Uterus (tissue), 4 donors: ENCODE results near the gene CCS. TPM values are rescaled to one million over a fixed set of nuclear protein-coding genes. Genes with fewer than 3 reads are reported as not detected.
"Not testable (repeated sequence)": the region's sequence is repeated elsewhere in the genome, so short reads cannot be mapped to it uniquely, and the experiment has no call there.

ENCODE experiments used
- DNase-seq, 2 donors: peaks; one replicate each; pipeline ENCODE4 v3.0.0-alpha.2; 2019 to 2020
- H3K27ac ChIP-seq, 2 donors: fragments of 200-600 bp; sonication (generic); 1 replicate in 1 of 2; 2 replicates in 1 of 2; pipeline ENCODE4 v1.5.1; 2016 to 2018
- H3K27me3 ChIP-seq, 2 donors: fragments of 200-600 bp; sonication (generic); one replicate each; pipeline ENCODE4 v1.5.1; 2018 to 2019; ENCODE audit warnings: control low read depth in 1 of 2
- H3K36me3 ChIP-seq, 2 donors: fragments of 200-600 bp; sonication (generic); one replicate each; pipeline ENCODE4 v1.5.1; 2019; ENCODE audit warnings: control low read depth in 1 of 2
- H3K4me1 ChIP-seq, 2 donors: fragments of 200-600 bp; sonication (generic); one replicate each; pipeline ENCODE4 v1.5.1; 2018 to 2019; ENCODE audit warnings: control low read depth in 1 of 2
- H3K4me3 ChIP-seq, 2 donors: fragments of 200-600 bp; sonication (generic); 1 replicate in 1 of 2; 2 replicates in 1 of 2; pipeline ENCODE4 v1.5.1; 2018 to 2019; ENCODE audit warnings: mild to moderate bottlenecking in 1 of 2
- H3K9me3 ChIP-seq, 2 donors: fragments of 200-600 bp; sonication (generic); one replicate each; pipeline ENCODE4 v1.5.1; 2019; ENCODE audit warnings: control low read depth in 1 of 2
- POLR2A ChIP-seq, 2 donors: fragments of 450-650 bp; IDR thresholded peaks; one replicate each; pipeline ENCODE4 v1.6.1; 2016; ENCODE audit warnings: antibody characterized with exemption in 2 of 2, mild to moderate bottlenecking in 1 of 2, moderate library complexity in 1 of 2
- intact Hi-C: fragments of 100-400 bp; cut with DNase I; formaldehyde crosslinking; loops from one replicate; pipeline ENCODE4 v1.15.1; 2023; ENCODE audit warnings: low total_unique reads
- total RNA-seq, 4 donors: library from RNA; depleted of rRNA in 3 of 4; stranded (reverse); fragments of >200 nt in 3 of 4; gene quantifications; one replicate each; pipeline versions ENCODE4 v1.1.0 to v1.2.4, GENCODE V29; 2014 to 2023
- TF ChIP-seq, protein P1 (sequence below), 4 experiments: fragments of 200-600 bp in 2 of 4; fragments of 450-650 bp in 2 of 4; sonication (generic) in 2 of 4; IDR thresholded peaks; one replicate each; pipeline ENCODE4 v1.5.1; 2016 to 2019; ENCODE audit warnings: antibody characterized with exemption in 4 of 4, mild to moderate bottlenecking in 2 of 4, moderate library complexity in 1 of 4
- donor health status: DM: yes; HTN: yes; CAD: no.

Gene CCS
- total RNA-seq, 4 donors from 2014 or later: 13.5 to 52.0 (median 42.9) TPM

DNA sequence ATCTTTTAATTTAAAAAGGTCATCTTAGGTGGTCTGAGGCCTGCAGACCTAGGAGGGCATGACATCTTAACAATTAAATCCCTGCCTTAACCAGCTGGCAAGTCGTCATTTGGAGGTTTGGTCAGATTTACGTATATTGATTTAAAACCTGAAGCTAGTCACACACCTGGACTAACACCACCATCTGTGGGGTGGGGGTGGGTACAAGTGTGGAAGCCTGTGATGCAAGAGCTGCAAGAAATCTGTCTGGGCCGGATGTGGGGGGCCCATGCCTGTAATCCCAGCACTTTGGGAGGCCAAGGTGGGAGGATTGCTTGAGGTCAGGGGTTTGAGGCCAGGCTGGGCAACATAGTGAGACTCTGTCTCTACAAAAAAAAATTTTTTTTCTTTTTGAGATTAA, 11.7 kb upstream of the CCS start:
- Histone ChIP-seq H3K27ac (no peak overlapping the region), H3K4me1 (no peaks in the 10 kb centered on the region), H3K4me3 (no peak overlapping the region), H3K27me3 (no peaks in the 10 kb centered on the region), H3K9me3 (no peaks in the 10 kb centered on the region), H3K36me3 (no peaks in the 10 kb centered on the region)
- TF ChIP-seq POLR2A (IDR thresholded peaks at IDR 0.05): no peak
- intact Hi-C loops: no loop called here
- no peak for DNase-seq

DNA sequence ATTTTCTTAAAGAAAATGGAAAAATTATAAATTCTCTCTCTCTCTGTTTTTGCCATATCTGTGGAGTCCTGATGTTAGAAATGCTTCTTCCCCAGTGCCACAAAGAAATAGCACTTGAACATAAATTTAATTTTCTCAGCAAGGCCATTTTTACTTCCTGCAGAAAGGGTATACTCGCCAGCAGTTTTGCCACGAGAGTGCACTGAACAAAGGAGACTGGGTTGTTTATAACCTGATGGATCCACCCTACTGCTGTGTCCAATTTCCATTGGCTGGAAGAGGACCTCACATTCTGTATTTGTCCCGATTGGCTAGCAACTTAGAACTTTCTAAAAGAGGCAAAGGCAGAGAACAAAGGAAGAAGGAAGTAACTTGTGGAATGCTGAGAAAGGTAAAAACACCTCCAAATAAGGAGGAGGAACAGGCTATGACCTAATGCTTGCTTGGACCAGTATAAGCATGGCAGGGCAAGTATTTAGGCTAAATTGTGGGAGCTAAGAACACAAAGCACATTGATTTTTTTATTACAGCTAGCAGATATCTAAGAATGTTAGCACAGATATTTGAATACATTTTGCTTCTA, 10.3 kb upstream of the CCS start:
- H3K27ac ChIP-seq, intact Hi-C loops, DNase-seq, H3K4me1 ChIP-seq, H3K27me3 ChIP-seq, H3K4me3 ChIP-seq, H3K36me3 ChIP-seq, H3K9me3 ChIP-seq: not testable (repeated sequence)

DNA sequence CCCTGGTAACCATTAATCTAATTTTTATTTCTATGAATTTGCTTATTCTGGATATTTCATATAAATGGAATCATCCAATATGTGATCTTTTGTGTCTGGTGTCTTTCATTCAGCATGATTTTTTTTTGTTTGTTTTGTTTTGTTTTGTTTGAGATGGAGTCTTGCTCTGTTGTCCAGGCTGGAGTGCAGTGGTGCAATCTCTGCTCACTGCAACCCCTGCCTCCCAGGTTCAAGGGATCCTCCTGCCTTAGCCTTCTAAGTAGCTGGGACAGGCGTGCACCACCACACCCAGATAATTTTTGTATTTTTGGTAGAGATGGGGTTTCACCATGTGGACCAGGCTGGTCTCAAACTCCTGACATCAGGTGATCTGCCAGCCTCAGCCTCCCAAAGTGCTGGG, 7.5 kb upstream of the CCS start:
- H3K4me1 ChIP-seq, H3K4me3 ChIP-seq, H3K36me3 ChIP-seq, intact Hi-C loops, H3K9me3 ChIP-seq, DNase-seq, H3K27ac ChIP-seq, H3K27me3 ChIP-seq: not testable (repeated sequence)

DNA sequence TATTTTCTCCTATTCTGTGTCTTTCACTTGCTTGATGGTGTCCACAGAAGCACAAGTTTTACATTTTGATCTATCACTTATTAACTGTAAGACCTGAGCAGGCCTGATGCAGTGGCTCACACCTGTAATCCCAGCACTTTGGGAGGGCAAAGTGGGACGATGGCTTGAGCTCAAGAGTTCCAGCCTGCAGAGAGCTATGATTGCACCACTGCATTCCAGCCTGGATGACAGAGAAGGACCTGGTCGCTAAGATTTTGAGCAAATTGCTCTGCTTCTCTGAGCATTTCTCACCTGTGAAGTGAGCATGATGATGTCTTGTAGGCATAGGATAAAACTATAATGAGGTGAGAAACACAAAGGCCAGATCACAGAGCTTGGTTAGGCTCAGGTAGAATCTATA, 6.8 kb upstream of the CCS start:
- H3K27ac ChIP-seq: no peak overlapping the region
- H3K36me3 ChIP-seq: no peaks in the 10 kb centered on the region
- intact Hi-C loops: no loop called here
- H3K9me3 ChIP-seq: no peaks in the 10 kb centered on the region
- no peak for DNase-seq
- TF ChIP-seq, protein P1, sequence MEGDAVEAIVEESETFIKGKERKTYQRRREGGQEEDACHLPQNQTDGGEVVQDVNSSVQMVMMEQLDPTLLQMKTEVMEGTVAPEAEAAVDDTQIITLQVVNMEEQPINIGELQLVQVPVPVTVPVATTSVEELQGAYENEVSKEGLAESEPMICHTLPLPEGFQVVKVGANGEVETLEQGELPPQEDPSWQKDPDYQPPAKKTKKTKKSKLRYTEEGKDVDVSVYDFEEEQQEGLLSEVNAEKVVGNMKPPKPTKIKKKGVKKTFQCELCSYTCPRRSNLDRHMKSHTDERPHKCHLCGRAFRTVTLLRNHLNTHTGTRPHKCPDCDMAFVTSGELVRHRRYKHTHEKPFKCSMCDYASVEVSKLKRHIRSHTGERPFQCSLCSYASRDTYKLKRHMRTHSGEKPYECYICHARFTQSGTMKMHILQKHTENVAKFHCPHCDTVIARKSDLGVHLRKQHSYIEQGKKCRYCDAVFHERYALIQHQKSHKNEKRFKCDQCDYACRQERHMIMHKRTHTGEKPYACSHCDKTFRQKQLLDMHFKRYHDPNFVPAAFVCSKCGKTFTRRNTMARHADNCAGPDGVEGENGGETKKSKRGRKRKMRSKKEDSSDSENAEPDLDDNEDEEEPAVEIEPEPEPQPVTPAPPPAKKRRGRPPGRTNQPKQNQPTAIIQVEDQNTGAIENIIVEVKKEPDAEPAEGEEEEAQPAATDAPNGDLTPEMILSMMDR (IDR thresholded peaks at IDR 0.05): no peak
- no peak for TF ChIP-seq POLR2A (IDR thresholded peaks at IDR 0.05)
- H3K4me3 ChIP-seq: no peak overlapping the region
- H3K4me1 ChIP-seq: no peaks in the 10 kb centered on the region
- H3K27me3 ChIP-seq: no peaks in the 10 kb centered on the region

DNA sequence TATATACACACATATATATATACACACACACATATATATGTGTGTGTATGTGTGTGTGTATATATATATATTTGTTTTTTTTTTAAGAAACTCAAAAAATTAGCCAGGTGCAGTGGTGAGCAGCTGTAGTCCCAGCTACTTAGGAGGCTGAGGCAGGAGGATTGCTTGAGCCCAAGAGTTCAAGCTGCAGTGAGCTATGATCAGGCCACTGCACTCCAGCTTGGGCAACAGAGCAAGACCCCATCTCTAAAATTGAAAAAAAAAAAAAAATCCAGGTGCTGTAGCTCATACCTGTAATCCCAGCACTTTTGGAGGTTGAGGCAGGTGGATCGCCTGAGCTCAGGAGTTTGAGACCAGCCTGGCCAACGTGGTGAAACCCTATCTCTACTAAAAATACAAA, 3.7 kb upstream of the CCS start:
- H3K9me3 ChIP-seq, DNase-seq, intact Hi-C loops: not testable (repeated sequence)

DNA sequence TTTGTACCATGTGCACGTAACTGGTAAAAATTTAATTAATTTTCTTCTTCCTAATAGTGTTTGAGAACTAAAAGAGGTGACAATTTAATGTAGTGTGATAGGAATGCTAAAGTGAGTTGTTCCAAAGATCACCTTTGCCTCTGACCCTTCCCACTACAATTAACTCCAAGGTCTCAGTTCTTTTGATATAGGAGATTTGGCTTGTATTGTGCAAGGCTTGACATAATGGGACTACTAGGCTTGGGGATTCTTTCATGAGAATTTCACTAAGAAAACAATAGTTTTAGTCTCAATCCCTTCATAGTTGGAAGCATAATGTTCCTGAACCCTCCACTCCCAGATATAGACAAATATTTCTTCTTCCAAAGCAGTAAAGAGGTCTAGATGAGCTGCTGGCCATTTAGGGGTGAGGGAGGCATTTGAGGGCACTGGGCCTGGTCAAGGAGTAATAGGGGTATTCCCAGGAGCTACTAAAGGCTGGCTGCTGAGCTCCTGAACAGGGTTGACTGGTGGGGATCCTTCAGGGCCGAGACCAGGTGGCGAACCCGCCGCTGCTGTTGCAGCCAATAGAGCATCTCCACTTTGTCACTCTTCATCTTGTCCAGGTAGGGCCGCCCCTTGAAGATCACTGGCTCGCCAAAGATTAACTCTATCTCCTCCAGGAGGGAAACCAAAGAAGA, 2.8 kb upstream of the CCS start:
- H3K4me1 ChIP-seq: peaks cover 0 to 8% of the 10 kb centered on the region in 2 donors
- H3K4me3 ChIP-seq: no peak overlapping the region
- H3K27ac ChIP-seq: no peak overlapping the region
- DNase-seq: no peak
- no peaks in the 10 kb centered on the region for H3K9me3 ChIP-seq
- no peaks in the 10 kb centered on the region for H3K36me3 ChIP-seq
- intact Hi-C loops: no loop called here
- H3K27me3 ChIP-seq: no peaks in the 10 kb centered on the region
- TF ChIP-seq POLR2A (IDR thresholded peaks at IDR 0.05): no peak
- TF ChIP-seq, protein P1 (IDR thresholded peaks at IDR 0.05): no peak

More for the DNA sequence above, 3.7 kb upstream of the CCS start:
- not testable (repeated sequence) for H3K27ac ChIP-seq, H3K27me3 ChIP-seq, H3K4me1 ChIP-seq, H3K36me3 ChIP-seq, H3K4me3 ChIP-seq

DNA sequence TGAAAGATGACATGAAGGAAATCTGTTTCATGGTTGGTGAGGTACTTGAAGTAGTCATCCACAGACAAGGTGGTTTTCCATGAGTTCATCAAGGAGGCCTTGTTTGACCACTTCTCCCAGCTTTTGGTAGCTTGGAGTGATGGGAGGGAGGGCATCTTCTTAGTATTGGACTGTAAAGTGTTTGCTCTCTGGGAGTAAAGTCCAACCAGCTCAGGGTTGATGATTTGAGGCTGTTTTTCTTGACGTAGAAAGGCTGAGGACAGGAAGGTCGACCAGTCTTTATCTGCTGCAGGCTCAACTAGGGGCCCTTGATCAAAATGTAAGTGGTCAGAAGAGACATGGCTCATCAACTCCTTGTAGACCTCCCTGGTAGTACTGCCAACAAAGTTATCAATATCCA, 1.8 kb upstream of the CCS start:
- no peak for DNase-seq
- H3K4me3 ChIP-seq: no peak overlapping the region
- peaks cover 0 to 8% of the 10 kb centered on the region in 2 donors for H3K4me1 ChIP-seq
- intact Hi-C loops: no loop called here
- no peak for TF ChIP-seq POLR2A (IDR thresholded peaks at IDR 0.05)
- TF ChIP-seq, protein P1 (IDR thresholded peaks at IDR 0.05): no peak
- H3K36me3 ChIP-seq: no peaks in the 10 kb centered on the region
- no peaks in the 10 kb centered on the region for H3K27me3 ChIP-seq
- no peaks in the 10 kb centered on the region for H3K9me3 ChIP-seq
- no peak overlapping the region for H3K27ac ChIP-seq
